OCI-LY7 (cell line): ENCODE measurements around the gene STAG1. TPM values are rescaled to one million over a fixed set of nuclear protein-coding genes. Genes with fewer than 3 reads are reported as not detected.

ENCODE experiments used
- BruUV-seq: library from RNA; stranded (reverse); fragments of 400-500 nt; replicated peaks from 2 replicates; lab custom pipeline; 2021; lab: Mats Ljungman, UMichigan
- CTCF ChIA-PET: fragments of 300-600 bp; sonication (Branson Sonifier 250); formaldehyde crosslinking; loops from one replicate; lab custom pipeline; 2022; ENCODE audit warnings: antibody characterized with exemption; ENCODE audit not compliant: unreplicated experiment; lab: Charles Lee
- POLR2A ChIA-PET: fragments of 300-600 bp; sonication (Branson Sonifier 250); formaldehyde crosslinking; loops from one replicate; lab custom pipeline; 2022; ENCODE audit warnings: antibody characterized with exemption; lab: Charles Lee
- DNase-seq: peaks from one replicate; pipeline ENCODE4 v3.0.0-alpha.2; 2015; ENCODE audit warnings: low spot score
- H2AFZ ChIP-seq: fragments of 200-600 bp; sonication (generic), shearing (Covaris generic); 2 replicates; pipeline ENCODE4 v1.6.1; 2014; ENCODE audit warnings: mild to moderate bottlenecking, antibody characterized with exemption, low read length, moderate library complexity
- H3K27ac ChIP-seq: fragments of 200-600 bp; sonication (generic); 2 replicates; pipeline ENCODE4 v1.5.1; 2014; ENCODE audit warnings: mixed run types, low read depth, mild to moderate bottlenecking, moderate library complexity, low read length, inconsistent platforms; ENCODE audit not compliant: poor library complexity, severe bottlenecking
- H3K36me3 ChIP-seq: fragments of 200-600 bp; sonication (generic); 2 replicates; pipeline ENCODE4 v1.6.1; 2014; ENCODE audit warnings: mild to moderate bottlenecking, antibody characterized with exemption, low read length, moderate library complexity, mixed read lengths; ENCODE audit not compliant: insufficient read depth
- H3K4me1 ChIP-seq: fragments of 200-600 bp; sonication (generic); 2 replicates; pipeline ENCODE4 v1.5.1; 2014; ENCODE audit warnings: mild to moderate bottlenecking, low read length; ENCODE audit not compliant: insufficient read depth, poor library complexity, severe bottlenecking
- H3K4me2 ChIP-seq: fragments of 200-600 bp; sonication (generic); 2 replicates; pipeline ENCODE4 v1.6.1; 2014; ENCODE audit warnings: mild to moderate bottlenecking, low read length
- H3K4me3 ChIP-seq: fragments of 200-600 bp; sonication (generic); 2 replicates; pipeline ENCODE4 v1.5.1; 2014; ENCODE audit warnings: mild to moderate bottlenecking, low read depth, low read length; ENCODE audit not compliant: poor library complexity, severe bottlenecking
- H3K79me2 ChIP-seq: fragments of 200-600 bp; sonication (generic); 2 replicates; pipeline ENCODE4 v1.6.1; 2016; ENCODE audit warnings: low read depth, mild to moderate bottlenecking, low read length, moderate library complexity, mixed read lengths; ENCODE audit not compliant: insufficient read depth
- H3K9me2 ChIP-seq: fragments of 200-600 bp; sonication (generic); 2 replicates; pipeline ENCODE4 v1.6.1; 2016; ENCODE audit warnings: mild to moderate bottlenecking, low read length, mixed read lengths; ENCODE audit not compliant: insufficient read depth
- H3K9me3 ChIP-seq: fragments of 200-600 bp; sonication (generic); 2 replicates; pipeline ENCODE4 v1.6.1; 2014; ENCODE audit warnings: mild to moderate bottlenecking, mixed run types, low read length, mixed read lengths
- H4K20me1 ChIP-seq: fragments of 200-600 bp; sonication (generic); 2 replicates; pipeline ENCODE4 v1.6.1; 2014; ENCODE audit warnings: mild to moderate bottlenecking, antibody characterized with exemption, low read length, moderate library complexity, mixed read lengths; ENCODE audit not compliant: insufficient read depth
- CTCF ChIP-seq: fragments of 200-600 bp; sonication (generic); conservative IDR thresholded peaks from 2 replicates; pipeline ENCODE4 v1.5.1; 2014; ENCODE audit warnings: mild to moderate bottlenecking, antibody characterized with exemption, low read length, moderate library complexity, mixed read lengths
- EZH2phosphoT487 ChIP-seq: fragments of 200-600 bp; sonication (generic); IDR thresholded peaks from 2 replicates; pipeline ENCODE4 v1.6.1; 2018; ENCODE audit warnings: low read depth, borderline replicate concordance, mild to moderate bottlenecking, mixed run types, antibody characterized with exemption, low read length, moderate library complexity, mixed read lengths
- intact Hi-C: fragments of 100-400 bp; cut with micrococcal nuclease; formaldehyde crosslinking; loops from one replicate; pipeline ENCODE4 v1.10.0; 2022; ENCODE audit not compliant: unreplicated experiment
- small RNA-seq: library from RNA; depleted of rRNA; stranded (forward); fragments of <200 nt; gene quantifications from one replicate; pipeline ENCODE3, GENCODE V24; 2014
- total RNA-seq, 2 experiments: library from RNA; depleted of rRNA in 1 of 2; stranded (reverse); fragments of >200 nt in 1 of 2; shearing (Covaris generic) in 1 of 2; gene quantifications; 2 replicates each; pipeline ENCODE4 v1.2.3, GENCODE V29; 2014 to 2022

The STAG1 gene
- total RNA-seq, 2 experiments from 2014 or later, result 30.7 to 46.6 TPM

- Histone ChIP-seq H4K20me1 (no peaks in the 10 kb centered on the region), H3K27ac (no peak overlapping the region), H3K4me3 (no peak overlapping the region), H3K79me2 (no peaks in the 10 kb centered on the region), H3K4me1 (no peaks in the 10 kb centered on the region), H3K4me2 (no peak overlapping the region), H3K9me3 (no peaks in the 10 kb centered on the region), H3K9me2 (no peaks in the 10 kb centered on the region), H3K36me3 (peaks cover 63% of the 10 kb centered on the region), H2AFZ (no peak overlapping the region)
- DNase-seq, result no peak
- TF ChIP-seq CTCF (no peak), EZH2phosphoT487 (no peak)
- ChIA-PET POLR2A (interaction anchor here (1.0 to 2.1 kb wide), 2 partner anchors 14 to 84 kb away, joined by 9 to 11 read pairs; no protein-coding TSS in a partner anchor), CTCF (no interaction called here)
- intact Hi-C loops, result no loop called here
- BruUV-seq, result no TSS peak
These were observed 459.7 kb downstream of the STAG1 start for GRCh38 chr3:136292500-136292899.

GRCh38 chr3:136291302-136291701, 460.9 kb downstream of the STAG1 start:
- Histone ChIP-seq H3K27ac (no peak overlapping the region), H2AFZ (no peak overlapping the region), H3K4me1 (no peaks in the 10 kb centered on the region), H3K36me3 (peaks cover 68% of the 10 kb centered on the region), H3K4me2 (no peak overlapping the region), H4K20me1 (no peaks in the 10 kb centered on the region), H3K9me3 (no peaks in the 10 kb centered on the region), H3K4me3 (no peak overlapping the region), H3K79me2 (no peaks in the 10 kb centered on the region), H3K9me2 (no peaks in the 10 kb centered on the region)
- intact Hi-C loops, result no loop called here
- ChIA-PET CTCF (interaction anchor here (0.5 to 0.6 kb wide), 2 partner anchors 500 to 1581 kb away, joined by 3 read pairs; no protein-coding TSS in a partner anchor), POLR2A (interaction anchor here (0.5 to 1.0 kb wide), 4 partner anchors 9 to 1924 kb away, joined by 3 to 9 read pairs (median 4); no protein-coding TSS in a partner anchor)
- no peak for TF ChIP-seq CTCF
- TF ChIP-seq EZH2phosphoT487, result no peak
- no peak for DNase-seq
- BruUV-seq, result no TSS peak

Small RNA genes lying within 50 kb of the gene (small RNA-seq; reads per million reads assigned to genes)
- gene RNU6-1284P, result not detected
- not detected for gene RNU6-789P

Other genes starting within 250 kb of the STAG1 start
- gene SLC35G2, start 66.7 kb upstream of the STAG1 start, total RNA-seq (2014; rRNA removed; shearing (Covaris generic)), result 0.13 TPM in 1 of 2 replicates, not detected in the other
- gene SLC35G2, start 66.7 kb upstream of the STAG1 start, total RNA-seq (2022), result 0.40 and 0.59 TPM in 2 replicates
- 24.9 and 35.2 TPM in 2 replicates for gene NCK1, start 109.8 kb upstream of the STAG1 start, total RNA-seq (2014; rRNA removed; shearing (Covaris generic))
- gene NCK1, start 109.8 kb upstream of the STAG1 start, total RNA-seq (2022), result 38.1 and 46.2 TPM in 2 replicates
- gene IL20RB, start 205.6 kb upstream of the STAG1 start, total RNA-seq (2014; rRNA removed; shearing (Covaris generic)), result 0.59 and 1.1 TPM in 2 replicates
- gene IL20RB, start 205.6 kb upstream of the STAG1 start, total RNA-seq (2022), result 2.4 and 3.1 TPM in 2 replicates